Measurements from ENCODE around the gene ANKS1B.

ANKS1B gene

GRCh38 chr12:98911396-98911795, 1073.3 kb downstream of the ANKS1B start:
- ATAC-seq = no peak

- ATAC-seq = no peak
These were observed 1075.0 kb downstream of the ANKS1B start for GRCh38 chr12:98909746-98910145.

GRCh38 chr12:98908866-98909265, 1075.9 kb downstream of the ANKS1B start:
- no peak for ATAC-seq

- no peak for ATAC-seq
These were observed 1080.9 kb downstream of the ANKS1B start for GRCh38 chr12:98903875-98904274.

GRCh38 chr12:98901189-98901588, 1083.5 kb downstream of the ANKS1B start:
- no peak for ATAC-seq

GRCh38 chr12:98896938-98897337, 1087.8 kb downstream of the ANKS1B start:
- no peak for ATAC-seq

- ATAC-seq = no peak
These were observed 1089.6 kb downstream of the ANKS1B start for GRCh38 chr12:98895086-98895651.

GRCh38 chr12:98894412-98895085, 1090.2 kb downstream of the ANKS1B start:
- ATAC-seq = no peak

- no peak for ATAC-seq
These were observed 1090.9 kb downstream of the ANKS1B start for GRCh38 chr12:98893675-98894411.

GRCh38 chr12:98893126-98893674, 1091.5 kb downstream of the ANKS1B start:
- no peak for ATAC-seq

GRCh38 chr12:98885778-98886177, 1099.0 kb downstream of the ANKS1B start:
- ATAC-seq = no peak

- no peak for ATAC-seq
These were observed 1101.5 kb downstream of the ANKS1B start for GRCh38 chr12:98883231-98883630.

GRCh38 chr12:98882526-98882925, 1102.2 kb downstream of the ANKS1B start:
- no peak for ATAC-seq

- ATAC-seq = no peak
These were observed 1111.0 kb downstream of the ANKS1B start for GRCh38 chr12:98873776-98874175.

GRCh38 chr12:98870504-98870903, 1114.2 kb downstream of the ANKS1B start:
- ATAC-seq = no peak

- ATAC-seq = no peak
These were observed 1114.7 kb downstream of the ANKS1B start for GRCh38 chr12:98869886-98870503.

GRCh38 chr12:98868538-98868937, 1116.2 kb downstream of the ANKS1B start:
- no peak for ATAC-seq

GRCh38 chr12:98868076-98868475, 1116.7 kb downstream of the ANKS1B start:
- no peak for ATAC-seq

GRCh38 chr12:98864363-98864762, 1120.4 kb downstream of the ANKS1B start:
- no peak for ATAC-seq

GRCh38 chr12:98863167-98863566, 1121.6 kb downstream of the ANKS1B start:
- ATAC-seq = no peak

- no peak for ATAC-seq
These were observed 1123.5 kb downstream of the ANKS1B start for GRCh38 chr12:98861251-98861650.

GRCh38 chr12:98856897-98857540, 1127.7 kb downstream of the ANKS1B start:
- ATAC-seq = peak in 1 of 2 donors; percentile 37

- ATAC-seq = no peak
These were observed 1132.6 kb downstream of the ANKS1B start for GRCh38 chr12:98852181-98852580.

Measured in activated CD4-positive, CD25-positive, alpha-beta regulatory T cell treated with anti-CD3 and anti-CD28 coated beads, Interleukin-2, amount 50 U/mL, for 24 hours (primary cell).